Panc1 (cell line): ENCODE results near the gene PTRH2. TPM values are rescaled to one million over a fixed set of nuclear protein-coding genes. Genes with fewer than 3 reads are reported as not detected.

Experiments used
- ATAC-seq: fragments of 200-7000 bp; cut with Tn5 transposase; 2 replicates; pipeline ENCODE4 v1.9.1; 2020; ENCODE audit warnings: mild to moderate bottlenecking, moderate library complexity
- BruUV-seq: library from RNA; stranded (reverse); fragments of 400-500 nt; replicated peaks from 2 replicates; lab custom pipeline; 2021; lab: Mats Ljungman, UMichigan
- CTCF ChIA-PET: fragments of 300-600 bp; sonication (Branson Sonifier 250); formaldehyde crosslinking; loops from one replicate; lab custom pipeline; 2022; ENCODE audit warnings: antibody characterized with exemption; lab: Charles Lee
- POLR2A ChIA-PET: fragments of 300-600 bp; sonication (Branson Sonifier 250); formaldehyde crosslinking; loops from one replicate; lab custom pipeline; 2022; ENCODE audit warnings: antibody characterized with exemption; lab: Charles Lee
- DNase-seq: peaks from one replicate; pipeline ENCODE4 v3.0.0-alpha.2; 2010; ENCODE audit warnings: low read depth, low spot score
- H3K27ac ChIP-seq: 2 replicates; pipeline ENCODE4 v1.5.1; 2011; ENCODE audit warnings: mild to moderate bottlenecking, low read length, inconsistent platforms
- H3K27me3 ChIP-seq: fragments of 200-500 bp; sonication (Bioruptor generic); 2 replicates; pipeline ENCODE4 v1.6.0; 2014; ENCODE audit warnings: low read length, inconsistent platforms; ENCODE audit not compliant: control insufficient read depth, insufficient read depth
- H3K36me3 ChIP-seq: fragments of 200-500 bp; sonication (Bioruptor generic); 2 replicates; pipeline ENCODE4 v1.5.1; 2014; ENCODE audit warnings: inconsistent platforms, mild to moderate bottlenecking, low read length, moderate library complexity; ENCODE audit not compliant: control insufficient read depth, insufficient read depth
- H3K4me1 ChIP-seq: 2 replicates; pipeline ENCODE4 v1.5.1; 2011; ENCODE audit warnings: inconsistent platforms, mild to moderate bottlenecking, low read length, moderate library complexity; ENCODE audit not compliant: control insufficient read depth, insufficient read depth
- H3K4me3 ChIP-seq, 2 experiments: 2 replicates each; pipeline ENCODE4 v1.5.1; 2011 to 2012; ENCODE audit warnings: low read depth in 2 of 2, low read length in 2 of 2, mild to moderate bottlenecking in 2 of 2, inconsistent platforms in 1 of 2, moderate library complexity in 1 of 2
- H3K9me3 ChIP-seq: fragments of 200-500 bp; sonication (Bioruptor generic); 2 replicates; pipeline ENCODE4 v1.5.1; 2014; ENCODE audit warnings: low read depth, mild to moderate bottlenecking, inconsistent platforms, low read length, moderate library complexity; ENCODE audit not compliant: control insufficient read depth, insufficient read depth
- CTCF ChIP-seq: fragments of 450-650 bp; IDR thresholded peaks from 2 replicates; pipeline ENCODE4 v1.5.1; 2017; ENCODE audit warnings: mild to moderate bottlenecking
- POLR2AphosphoS5 ChIP-seq: IDR thresholded peaks from 2 replicates; pipeline ENCODE4 v1.6.1; 2012; ENCODE audit warnings: mild to moderate bottlenecking, low read depth, low read length, moderate library complexity
- REST ChIP-seq, 2 experiments: IDR thresholded peaks; 2 replicates each; pipeline ENCODE4 v1.6.1; 2011 to 2012; ENCODE audit warnings: low read depth in 2 of 2, control low read depth in 1 of 2, low read length in 1 of 2, mild to moderate bottlenecking in 1 of 2, moderate library complexity in 1 of 2; ENCODE audit not compliant: insufficient read depth in 1 of 2
- SIN3A ChIP-seq: IDR thresholded peaks from 2 replicates; pipeline ENCODE4 v1.6.1; 2012; ENCODE audit warnings: low read depth, mild to moderate bottlenecking, low read length, moderate library complexity, borderline replicate concordance; ENCODE audit not compliant: insufficient read depth
- TCF7L2 ChIP-seq: IDR thresholded peaks from 2 replicates; pipeline ENCODE4 v1.6.1; 2011; ENCODE audit warnings: mild to moderate bottlenecking, low read depth, low read length, inconsistent platforms
- in situ Hi-C: cut with HindIII; loops from 2 replicates; pipeline ENCODE4 v1.10.0; 2016; ENCODE audit warnings: low sequenced_read_pairs, low pct_unique_long_range_greater_than_20kb
- intact Hi-C: fragments of 100-400 bp; cut with micrococcal nuclease; formaldehyde crosslinking; loops from one replicate; pipeline ENCODE4 v1.10.0; 2022; ENCODE audit not compliant: unreplicated experiment
- total RNA-seq: library from RNA; stranded (reverse); gene quantifications from one replicate; pipeline ENCODE4 v1.2.1, GENCODE V29; 2021; ENCODE audit not compliant: unreplicated experiment

Gene PTRH2
- total RNA-seq, 1 experiment from 2014 or later: 40.2 TPM

- CTCF ChIA-PET: no interaction called here
These were observed 55.9 kb downstream of the PTRH2 start for GRCh38 chr17:59651346-59651745.

GRCh38 chr17:59650642-59651041, 56.6 kb downstream of the PTRH2 start:
- intact Hi-C loops: no loop called here
- in situ Hi-C loops: no loop called here
- ChIA-PET CTCF (no interaction called here), POLR2A (no interaction called here)
- no peak for TF ChIP-seq CTCF
- no peak for TF ChIP-seq REST (IDR thresholded peaks at IDR 0.05; ENCODE audit: insufficient read depth in 1 of 2, low read depth in 2 of 2, low read length in 1 of 2)
- no peak for TF ChIP-seq TCF7L2
- no peak for TF ChIP-seq SIN3A
- TF ChIP-seq POLR2AphosphoS5: no peak
- no TSS peak for BruUV-seq
- H3K9me3 ChIP-seq: no peaks in the 10 kb centered on the region
- H3K27me3 ChIP-seq: no peaks in the 10 kb centered on the region
- H3K4me1 ChIP-seq: 0 out of 2 replicates have a peak, but pooled peaks cover 3% of the 10 kb centered on the region
- H3K36me3 ChIP-seq: peaks cover 45% of the 10 kb centered on the region
- no peak overlapping the region for H3K4me3 ChIP-seq
- no peak for DNase-seq
- H3K27ac ChIP-seq: no peak overlapping the region
- no peak for ATAC-seq

More at GRCh38 chr17:59651346-59651745, 55.9 kb downstream of the PTRH2 start:
- H3K4me1 ChIP-seq: 0 out of 2 replicates have a peak, but pooled peaks cover 3% of the 10 kb centered on the region
- no TSS peak for BruUV-seq
- H3K36me3 ChIP-seq: peaks cover 52% of the 10 kb centered on the region
- POLR2A ChIA-PET: no interaction called here
- in situ Hi-C loops (no loop called here), intact Hi-C loops (no loop called here)
- no peak overlapping the region for H3K27ac ChIP-seq
- ATAC-seq (no peak), DNase-seq (no peak)
- no peak overlapping the region for H3K4me3 ChIP-seq
- H3K27me3 ChIP-seq: no peaks in the 10 kb centered on the region
- H3K9me3 ChIP-seq: no peaks in the 10 kb centered on the region
- no peak for TF ChIP-seq SIN3A
- TF ChIP-seq TCF7L2: no peak
- TF ChIP-seq CTCF: no peak
